Fibroblast of skin of back (primary cell): ENCODE measurements around the gene NAGS.
"Not testable (repeated sequence)": the region's sequence is repeated elsewhere in the genome, so short reads cannot be mapped to it uniquely, and the experiment has no call there.

Source experiments
- DNase-seq: peaks from one replicate; pipeline ENCODE4 v3.0.0-alpha.2; 2013

Gene NAGS

GRCh38 chr17:43983515-43984411 is 20.7 kb upstream of the NAGS start:
- no peak for DNase-seq

- DNase-seq = no peak
Measured at GRCh38 chr17:43984521-43984920, 19.9 kb upstream of the NAGS start.

- DNase-seq = no peak
Measured at GRCh38 chr17:43986225-43986981, 18.0 kb upstream of the NAGS start.

- DNase-seq = no peak
Measured at GRCh38 chr17:43987131-43988021, 17.0 kb upstream of the NAGS start.

GRCh38 chr17:43988301-43988700 is 16.1 kb upstream of the NAGS start:
- no peak for DNase-seq

- DNase-seq = no peak
Measured at GRCh38 chr17:43992641-43993040, 11.8 kb upstream of the NAGS start.

- DNase-seq = peak; percentile 60
Measured at GRCh38 chr17:43994272-43995149, 9.9 kb upstream of the NAGS start.

- no peak for DNase-seq
Measured at GRCh38 chr17:43995150-43995471, 9.3 kb upstream of the NAGS start.

- not testable (repeated sequence) for DNase-seq
Measured at GRCh38 chr17:43997180-43997579, 7.2 kb upstream of the NAGS start.

GRCh38 chr17:43998552-43998951 is 5.9 kb upstream of the NAGS start:
- peak; percentile 77 for DNase-seq

- DNase-seq = no peak
Measured at GRCh38 chr17:43999024-43999423, 5.4 kb upstream of the NAGS start.

GRCh38 chr17:44000141-44000860 is 4.1 kb upstream of the NAGS start:
- DNase-seq = peak; percentile 34

- DNase-seq = no peak
Measured at GRCh38 chr17:44000871-44001460, 3.5 kb upstream of the NAGS start.

- DNase-seq = no peak
Measured at GRCh38 chr17:44001461-44001920, 2.9 kb upstream of the NAGS start.

- peak; percentile 79 for DNase-seq
Measured at GRCh38 chr17:44002141-44002848, 2.1 kb upstream of the NAGS start.

GRCh38 chr17:44004761-44005526 is 522 bp downstream of the NAGS start:
- DNase-seq = no peak

GRCh38 chr17:44005527-44006271 is 1.3 kb downstream of the NAGS start:
- DNase-seq = peak; percentile 12

- DNase-seq = no peak
Measured at GRCh38 chr17:44006272-44006597, 1.8 kb downstream of the NAGS start.
